Measurements from ENCODE around the gene KLRC1.
"Not testable (repeated sequence)": the region's sequence is repeated elsewhere in the genome, so short reads cannot be mapped to it uniquely, and the experiment has no call there.

GRCh38 chr12:10481901-10482300 is 28.7 kb upstream of the KLRC1 start:
- not testable (repeated sequence) for TF ChIP-seq ESRRA (IDR thresholded peaks at IDR 0.05; ENCODE audit: borderline replicate concordance, low read length); CTCF (IDR thresholded peaks at IDR 0.05); BHLHE40 (IDR thresholded peaks at IDR 0.05; ENCODE audit: low read depth, low read length); HOXB5 (CRISPR knock-in tag; IDR thresholded peaks at IDR 0.05); CHD2 (IDR thresholded peaks at IDR 0.05; ENCODE audit: low read length, partially characterized antibody); EP300 (IDR thresholded peaks at IDR 0.05); POLR2A (IDR thresholded peaks at IDR 0.05; ENCODE audit: low read length); CBX8 (IDR thresholded peaks at IDR 0.05); ATOH8 (CRISPR knock-in tag; IDR thresholded peaks at IDR 0.05; ENCODE audit: low read depth); MAFK (IDR thresholded peaks at IDR 0.05; ENCODE audit: partially characterized antibody); HDAC2 (IDR thresholded peaks at IDR 0.05); JUNB (IDR thresholded peaks at IDR 0.05); FOSL2 (IDR thresholded peaks at IDR 0.05); FOSL2 (CRISPR knock-in tag; IDR thresholded peaks at IDR 0.05); SMC3 (IDR thresholded peaks at IDR 0.05)
